Measurements from ENCODE around the gene ZNF789. TPM values are rescaled to one million over a fixed set of nuclear protein-coding genes. Genes with fewer than 3 reads are reported as not detected.

Gene ZNF789
- polyA plus RNA-seq, 1 of the 3 experiments (the other 2 are of a cell fraction), result 27.7 TPM

- ChIA-PET POLR2A (interaction anchor here (0.6 to 1.1 kb wide), 4 partner anchors 10 to 636 kb away, joined by 3 to 6 read pairs (median 4); partner anchors contain the start of genes AP4M1 and MCM7), CTCF (interaction anchor here (0.6 to 1.7 kb wide), 5 partner anchors 20 to 115 kb away, joined by 3 to 5 read pairs (median 3); no protein-coding TSS in a partner anchor)
- Histone ChIP-seq H3K4me2 (peak overlapping the region; percentile 95), H3K79me2 (ENCODE audit: insufficient read depth) (peaks cover 62% of the 10 kb centered on the region), H3K4me1 (ENCODE audit: control insufficient read depth in 1 of 2, insufficient read depth in 2 of 2, low read depth in 1 of 2, low read length in 1 of 2) (peaks cover 4 to 8% of the 10 kb centered on the region in 2 experiments; a peak in 2 of 4 replicates), H3K9me3 (no peaks in the 10 kb centered on the region), H3K4me3 (ENCODE audit: low read depth in 2 of 2, low read length in 1 of 2) (peak overlapping the region; percentile 71 to 97), H3K36me3 (replicated peaks in 1 of 2; ENCODE audit: control insufficient read depth in 1 of 2, insufficient read depth in 2 of 2, low read length in 1 of 2) (peaks cover 15 to 16% of the 10 kb centered on the region in 2 experiments), H3F3A (replicated peaks; ENCODE audit: insufficient read depth) (peaks cover 4% of the 10 kb centered on the region), H3K27ac (ENCODE audit: low read depth in 2 of 2, low read length in 1 of 2) (peak overlapping the region; percentile 68 to 75), H4K20me1 (ENCODE audit: insufficient read depth) (peaks cover 16% of the 10 kb centered on the region), H3K9me2 (no peaks in the 10 kb centered on the region), H3K9ac (peak overlapping the region; percentile 93), H3K27me3 (ENCODE audit: insufficient read depth) (no peaks in the 10 kb centered on the region), H2AFZ (ENCODE audit: low read depth) (peak overlapping the region; percentile 100)
- no peak for DNase-seq
- no peak for TF ChIP-seq TCF12 (IDR thresholded peaks at IDR 0.05)
- TF ChIP-seq RFX5 (IDR thresholded peaks at IDR 0.05; ENCODE audit: low read length), result no peak
- no peak for TF ChIP-seq GATA2 (CRISPR knock-in tag; IDR thresholded peaks at IDR 0.05)
- no peak for TF ChIP-seq NFIC (IDR thresholded peaks at IDR 0.05; ENCODE audit: borderline replicate concordance)
- TF ChIP-seq YY1 (IDR thresholded peaks at IDR 0.05; ENCODE audit: low read depth), result no peak
- no peak for TF ChIP-seq USF1 (IDR thresholded peaks at IDR 0.05; ENCODE audit: borderline replicate concordance, low read depth)
- no peak for TF ChIP-seq IRF3 (IDR thresholded peaks at IDR 0.05; ENCODE audit: low read depth, low read length)
- TF ChIP-seq NRF1 (IDR thresholded peaks at IDR 0.05; ENCODE audit: low read depth, low read length), result no peak
- TF ChIP-seq TEAD4 (IDR thresholded peaks at IDR 0.05; ENCODE audit: borderline replicate concordance, insufficient read depth), result no peak
- TF ChIP-seq RCOR1 (IDR thresholded peaks at IDR 0.05; ENCODE audit: low read length), result no peak
- no peak for TF ChIP-seq MXI1 (IDR thresholded peaks at IDR 0.05; ENCODE audit: low read depth, low read length)
- no peak for TF ChIP-seq EZH2phosphoT487 (IDR thresholded peaks at IDR 0.05; ENCODE audit: borderline replicate concordance, low read depth)
- TF ChIP-seq RXRA (IDR thresholded peaks at IDR 0.05; ENCODE audit: borderline replicate concordance, low read depth), result no peak
- TF ChIP-seq SIN3A (IDR thresholded peaks at IDR 0.05; ENCODE audit: borderline replicate concordance, low read depth, low read length), result no peak
- TF ChIP-seq SMC3 (IDR thresholded peaks at IDR 0.05; ENCODE audit: low read depth, low read length), result no peak
- TF ChIP-seq CHD2 (IDR thresholded peaks at IDR 0.05; ENCODE audit: low read length, partially characterized antibody), result no peak
- TF ChIP-seq, protein P1, sequence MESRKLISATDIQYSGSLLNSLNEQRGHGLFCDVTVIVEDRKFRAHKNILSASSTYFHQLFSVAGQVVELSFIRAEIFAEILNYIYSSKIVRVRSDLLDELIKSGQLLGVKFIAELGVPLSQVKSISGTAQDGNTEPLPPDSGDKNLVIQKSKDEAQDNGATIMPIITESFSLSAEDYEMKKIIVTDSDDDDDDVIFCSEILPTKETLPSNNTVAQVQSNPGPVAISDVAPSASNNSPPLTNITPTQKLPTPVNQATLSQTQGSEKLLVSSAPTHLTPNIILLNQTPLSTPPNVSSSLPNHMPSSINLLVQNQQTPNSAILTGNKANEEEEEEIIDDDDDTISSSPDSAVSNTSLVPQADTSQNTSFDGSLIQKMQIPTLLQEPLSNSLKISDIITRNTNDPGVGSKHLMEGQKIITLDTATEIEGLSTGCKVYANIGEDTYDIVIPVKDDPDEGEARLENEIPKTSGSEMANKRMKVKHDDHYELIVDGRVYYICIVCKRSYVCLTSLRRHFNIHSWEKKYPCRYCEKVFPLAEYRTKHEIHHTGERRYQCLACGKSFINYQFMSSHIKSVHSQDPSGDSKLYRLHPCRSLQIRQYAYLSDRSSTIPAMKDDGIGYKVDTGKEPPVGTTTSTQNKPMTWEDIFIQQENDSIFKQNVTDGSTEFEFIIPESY (IDR thresholded peaks at IDR 0.05; ENCODE audit: borderline replicate concordance, low read depth), result no peak
- WGBS (ENCODE audit: low lambda C conversion rate), result 7% methylated on average over 9 of the region's 9 CpGs
These were observed 7.3 kb upstream of the ZNF789 start for GRCh38 chr7:99465421-99465768.
